GM18499 (cell line): ENCODE data around the gene LIPC.

Source experiments
- ATAC-seq: cut with Tn5 transposase; IDR thresholded peaks from one replicate; pipeline ENCODE4 v1.9.1; 2021; ENCODE audit warnings: moderate number of reproducible peaks; ENCODE audit not compliant: insufficient read depth, unreplicated experiment

Gene LIPC

DNA sequence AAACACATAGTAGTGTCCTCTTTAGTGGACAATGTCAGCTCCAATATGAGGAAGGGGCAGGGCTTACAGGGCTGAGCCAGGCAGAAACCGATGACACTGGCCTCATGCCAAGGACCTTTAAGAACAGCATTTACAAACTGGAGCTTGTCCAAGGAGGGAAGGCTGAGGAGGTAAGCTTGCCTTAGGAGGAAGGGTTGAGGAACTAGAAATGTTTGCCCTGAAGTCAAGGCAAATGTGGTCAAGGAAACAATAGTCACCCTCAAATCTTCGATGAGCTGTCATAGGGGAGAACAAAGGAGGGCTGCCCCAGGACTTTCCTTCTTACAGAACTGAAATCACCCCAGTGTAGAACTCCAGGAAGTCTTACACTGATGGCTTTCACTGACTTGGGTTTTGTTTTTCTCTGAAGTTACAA is 136.4 kb downstream of the LIPC start:
- ATAC-seq: no peak

DNA sequence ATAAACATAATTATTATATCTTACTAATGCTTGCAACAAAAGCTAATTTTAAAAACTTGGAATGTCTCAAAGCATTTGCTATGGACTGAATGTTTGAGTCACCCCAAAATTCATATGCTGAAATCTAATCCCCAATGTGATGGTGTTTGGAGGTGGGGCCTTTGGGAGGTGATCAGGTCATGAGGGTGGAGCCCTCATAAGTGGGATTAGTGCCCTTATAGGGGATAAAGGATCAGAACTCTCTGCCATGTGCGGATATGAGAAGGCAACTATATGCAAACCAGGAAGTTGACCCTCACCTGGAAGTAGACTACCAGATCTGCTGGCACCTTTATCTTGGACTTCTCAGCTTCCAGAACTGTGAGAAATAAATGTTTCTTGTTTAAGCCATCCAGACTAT is 137.7 kb downstream of the LIPC start:
- ATAC-seq: no peak

GRCh38 chr15:58571491-58571890 is 139.7 kb downstream of the LIPC start:
- ATAC-seq: no peak

GRCh38 chr15:58572521-58572920 is 140.7 kb downstream of the LIPC start:
- no peak for ATAC-seq

- ATAC-seq: no peak
Measured at GRCh38 chr15:58573270-58573669, 141.5 kb downstream of the LIPC start.

- no peak for ATAC-seq
Measured at GRCh38 chr15:58574631-58575030, 142.8 kb downstream of the LIPC start.

- no peak for ATAC-seq
Measured at GRCh38 chr15:58575045-58575786, 143.4 kb downstream of the LIPC start.

- ATAC-seq: no peak
Measured at GRCh38 chr15:58576657-58577056, 144.9 kb downstream of the LIPC start.

DNA sequence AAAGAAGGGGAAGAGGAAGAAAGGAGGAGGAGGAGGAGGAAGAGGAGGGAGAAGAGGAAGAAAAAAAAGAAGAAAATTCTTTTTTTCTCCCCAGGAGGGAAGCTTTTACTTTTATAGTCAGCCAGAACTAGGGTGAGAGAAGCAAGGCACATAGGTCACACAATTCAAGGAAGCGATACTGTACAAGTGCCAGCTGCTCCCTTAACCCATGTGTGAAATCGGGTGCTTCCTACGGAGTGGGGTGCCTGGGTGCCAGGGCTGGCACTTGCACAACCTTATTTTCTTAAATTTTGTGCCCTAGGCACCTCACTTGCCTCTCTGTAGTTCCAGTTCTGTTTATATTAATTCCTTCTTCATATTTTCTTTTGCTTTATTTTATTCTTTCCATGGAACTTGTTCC is 150.4 kb downstream of the LIPC start:
- no peak for ATAC-seq

DNA sequence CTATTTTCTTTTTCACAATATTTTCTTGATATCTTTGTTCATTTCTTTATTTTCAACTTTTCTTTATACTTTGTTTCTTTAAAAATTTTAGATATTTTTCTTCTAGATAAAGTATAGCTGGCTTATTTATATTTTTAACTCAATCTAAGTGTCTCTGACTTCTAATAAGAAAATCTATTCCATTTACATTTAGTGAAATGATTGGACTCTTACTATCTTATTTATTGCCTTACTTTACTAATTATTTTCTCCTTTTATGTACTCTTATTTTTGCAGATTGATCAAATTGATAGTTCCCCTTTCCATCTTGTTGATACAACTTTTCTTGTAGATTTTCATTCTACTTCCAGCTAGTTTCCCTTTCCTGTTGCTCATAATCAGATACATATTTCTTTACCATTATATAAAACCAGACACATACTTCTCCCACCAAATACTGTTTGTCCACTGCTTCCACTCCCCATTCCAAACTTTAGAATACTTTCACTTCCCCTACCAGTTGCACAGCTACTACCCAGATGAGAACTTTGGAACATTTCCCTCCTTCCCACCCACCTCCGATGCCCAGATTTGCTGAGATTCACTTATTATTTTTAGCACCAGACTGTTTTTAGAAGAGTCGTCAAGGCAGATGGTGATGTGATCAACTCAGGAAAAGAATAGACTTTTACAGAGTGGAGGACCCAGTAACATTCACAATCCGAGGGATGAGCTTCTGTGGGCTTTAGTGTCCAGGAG is 151.5 kb downstream of the LIPC start:
- ATAC-seq: no peak

- no peak for ATAC-seq
Measured at GRCh38 chr15:58584789-58585461, 153.1 kb downstream of the LIPC start.

- no peak for ATAC-seq
Measured at GRCh38 chr15:58585693-58586443, 154.1 kb downstream of the LIPC start.

DNA sequence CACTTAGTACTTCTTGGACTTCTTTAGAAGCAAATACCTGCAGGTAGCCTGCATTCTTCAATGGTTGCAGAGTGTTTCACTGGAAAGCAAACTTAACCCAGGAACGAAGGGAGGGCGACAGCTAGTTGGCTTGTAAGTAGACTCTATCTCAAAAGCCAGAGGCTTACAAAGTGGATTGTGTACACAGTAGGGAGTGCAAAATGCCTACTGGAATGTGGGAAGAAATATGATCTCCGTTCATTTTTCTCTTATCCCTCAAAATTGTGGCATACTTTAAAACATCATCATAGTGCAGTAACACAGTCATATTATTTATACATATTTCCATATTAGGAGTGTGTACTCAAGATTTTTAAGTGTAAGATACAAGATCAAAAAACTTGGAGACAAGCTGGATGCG is 155.7 kb downstream of the LIPC start:
- ATAC-seq: no peak

DNA sequence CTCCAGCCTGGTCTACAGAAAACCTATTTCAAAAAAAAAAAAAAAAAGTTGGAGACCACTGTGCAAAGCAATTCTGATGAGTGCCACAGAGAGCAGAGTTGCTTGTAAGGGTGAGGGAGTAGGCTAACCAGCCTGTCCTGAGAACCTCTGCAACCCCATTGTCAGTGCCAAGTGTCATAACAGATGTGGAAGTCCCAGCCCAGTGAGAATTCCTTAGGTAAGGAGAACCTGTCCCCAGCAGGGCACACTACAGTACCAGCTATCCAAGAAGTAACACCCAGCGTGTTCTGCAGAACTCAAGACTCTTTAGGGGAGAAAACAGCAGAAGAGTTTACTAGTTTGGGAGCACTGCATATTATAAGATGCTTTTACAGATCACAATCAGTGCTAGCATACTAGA is 156.3 kb downstream of the LIPC start:
- ATAC-seq: no peak

GRCh38 chr15:58589047-58589446 is 157.3 kb downstream of the LIPC start:
- ATAC-seq: no peak

GRCh38 chr15:58590236-58590635 is 158.4 kb downstream of the LIPC start:
- no peak for ATAC-seq

DNA sequence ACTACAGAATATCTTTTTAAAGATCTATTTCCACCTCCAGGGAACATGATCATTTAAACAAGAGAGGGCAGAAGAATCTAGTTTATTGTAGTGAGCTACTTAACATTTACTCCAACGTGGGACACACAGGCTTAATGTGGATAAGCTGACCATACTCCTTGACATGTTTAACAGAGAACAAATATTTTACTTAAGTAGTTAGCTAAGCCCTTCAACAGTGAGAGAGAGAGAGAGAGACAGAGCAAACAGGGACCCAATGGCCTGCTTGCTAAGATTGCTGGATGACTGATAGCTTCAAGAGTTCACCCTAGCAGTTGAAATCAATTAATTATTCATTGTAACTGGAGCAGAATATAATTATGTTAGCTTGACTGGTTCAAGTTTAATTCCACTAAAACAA is 159.1 kb downstream of the LIPC start:
- ATAC-seq: no peak

DNA sequence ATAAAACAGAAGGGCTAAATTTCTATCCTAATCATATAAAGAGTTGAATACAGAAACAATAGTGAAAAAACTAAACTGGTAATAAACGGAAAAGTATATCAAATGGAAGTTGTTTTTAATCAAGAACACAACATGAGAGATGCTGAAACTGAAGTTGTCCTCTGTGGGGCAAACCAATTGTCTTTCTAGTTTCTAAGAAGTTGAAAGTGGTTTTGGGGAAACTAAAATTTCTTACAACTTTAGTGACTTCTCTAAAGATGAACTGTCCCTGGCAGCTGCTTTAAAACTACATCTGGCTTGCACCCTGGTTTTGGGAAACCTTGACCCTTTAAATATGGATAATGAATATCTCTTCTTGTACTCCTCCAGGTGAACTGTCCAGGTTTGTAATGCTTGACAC is 162.1 kb downstream of the LIPC start:
- ATAC-seq: no peak

DNA sequence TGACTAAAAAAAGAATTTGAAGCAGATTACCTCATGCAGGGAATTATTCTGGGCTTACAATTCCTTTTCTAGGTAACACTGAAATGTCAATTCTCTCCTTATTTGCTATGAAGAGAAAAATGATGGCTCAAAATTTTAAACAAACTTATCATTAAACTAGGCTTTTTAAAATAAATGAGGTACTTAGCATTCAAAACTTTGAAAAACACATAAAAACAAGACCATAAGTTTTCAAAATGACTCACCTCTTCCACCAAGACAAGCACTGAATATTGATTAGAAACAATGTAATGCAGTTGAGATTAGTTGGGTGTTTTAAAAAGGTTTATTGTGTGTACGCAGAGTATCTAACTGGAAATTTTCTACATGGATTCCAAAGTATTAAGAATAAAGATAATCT is 163.1 kb downstream of the LIPC start:
- no peak for ATAC-seq

GRCh38 chr15:58595516-58596263 is 163.9 kb downstream of the LIPC start:
- ATAC-seq: no peak
